BLaER1 (cell line): Measurements from ENCODE around the gene PCED1A.
A peak's percentile ranks its signal among the peaks of the same experiment; 100 is the strongest.
"Not testable (repeated sequence)": the region's sequence is repeated elsewhere in the genome, so short reads cannot be mapped to it uniquely, and the experiment has no call there.

Experiments used
- H3K27ac ChIP-seq: shearing (Covaris generic); formaldehyde crosslinking; 2 replicates; pipeline ENCODE4 v1.8.1; 2022
- H3K27me3 ChIP-seq: shearing (Covaris generic); formaldehyde crosslinking; 2 replicates; pipeline ENCODE4 v1.8.1; 2022
- H3K36me3 ChIP-seq: shearing (Covaris generic); formaldehyde crosslinking; 2 replicates; pipeline ENCODE4 v1.8.1; 2022
- H3K4me1 ChIP-seq: shearing (Covaris generic); formaldehyde crosslinking; 2 replicates; pipeline ENCODE4 v1.8.1; 2022
- H3K4me2 ChIP-seq: shearing (Covaris generic); formaldehyde crosslinking; 2 replicates; pipeline ENCODE4 v1.8.1; 2022
- H3K4me3 ChIP-seq: shearing (Covaris generic); formaldehyde crosslinking; 2 replicates; pipeline ENCODE4 v1.8.1; 2022
- H3K9ac ChIP-seq: shearing (Covaris generic); formaldehyde crosslinking; 2 replicates; pipeline ENCODE4 v1.8.1; 2022
- H3K9me3 ChIP-seq: shearing (Covaris generic); formaldehyde crosslinking; 2 replicates; pipeline ENCODE4 v1.8.1; 2022
- H4K20me1 ChIP-seq: shearing (Covaris generic); formaldehyde crosslinking; 2 replicates; pipeline ENCODE4 v1.8.1; 2022
- Cebpa-rat ChIP-seq: shearing (Covaris generic); IDR thresholded peaks from 2 replicates; pipeline ENCODE4 v1.8.1; 2022

Gene PCED1A

GRCh38 chr20:2833761-2834160 lies 6.7 kb downstream of the PCED1A start:
- no peaks in the 10 kb centered on the region for H3K9me3 ChIP-seq
- no peak for TF ChIP-seq Cebpa-rat

GRCh38 chr20:2831206-2831605 lies 9.2 kb downstream of the PCED1A start:
- H3K4me1 ChIP-seq: peaks cover 14% of the 10 kb centered on the region
- H3K9me3 ChIP-seq, H3K4me2 ChIP-seq: not testable (repeated sequence)

More at GRCh38 chr20:2833761-2834160, 6.7 kb downstream of the PCED1A start:
- Histone ChIP-seq H3K27me3 (no peaks in the 10 kb centered on the region), H3K4me2 (no peak overlapping the region), H3K36me3 (peaks cover 13% of the 10 kb centered on the region; the same call in 1 of the 2 replicates), H4K20me1 (no peaks in the 10 kb centered on the region), H3K27ac (no peak overlapping the region), H3K4me3 (no peak overlapping the region), H3K4me1 (peaks cover 15% of the 10 kb centered on the region), H3K9ac (no peak overlapping the region)

GRCh38 chr20:2829376-2829775 lies 11.1 kb downstream of the PCED1A start:
- Histone ChIP-seq H4K20me1 (no peaks in the 10 kb centered on the region), H3K4me3 (no peak overlapping the region), H3K9ac (no peak overlapping the region), H3K27ac (no peak overlapping the region), H3K36me3 (no peaks in the 10 kb centered on the region), H3K27me3 (no peaks in the 10 kb centered on the region), H3K4me2 (no peak overlapping the region), H3K4me1 (peaks cover 21% of the 10 kb centered on the region), H3K9me3 (0 out of 2 replicates have a peak, but pooled peaks cover 4% of the 10 kb centered on the region)
- no peak for TF ChIP-seq Cebpa-rat

More at GRCh38 chr20:2831206-2831605, 9.2 kb downstream of the PCED1A start:
- H3K36me3 ChIP-seq, H3K27me3 ChIP-seq, H3K4me3 ChIP-seq, H3K27ac ChIP-seq, H4K20me1 ChIP-seq, H3K9ac ChIP-seq: not testable (repeated sequence)

- H4K20me1 ChIP-seq: no peaks in the 10 kb centered on the region
- H3K27ac ChIP-seq: no peak overlapping the region
- TF ChIP-seq Cebpa-rat: no peak
- H3K9ac ChIP-seq: no peak overlapping the region
- H3K4me1 ChIP-seq: peaks cover 29% of the 10 kb centered on the region
- no peaks in the 10 kb centered on the region for H3K36me3 ChIP-seq
- H3K27me3 ChIP-seq: no peaks in the 10 kb centered on the region
- H3K4me3 ChIP-seq: no peak overlapping the region
- peak overlapping the region; percentile 67 for H3K4me2 ChIP-seq
- 0 out of 2 replicates have a peak, but pooled peaks cover 4% of the 10 kb centered on the region for H3K9me3 ChIP-seq
Observed at GRCh38 chr20:2826655-2827054, 13.8 kb downstream of the PCED1A start.

- no peak overlapping the region for H3K4me3 ChIP-seq
- H3K4me2 ChIP-seq: peak overlapping the region; percentile 67
- H3K9me3 ChIP-seq: 0 out of 2 replicates have a peak, but pooled peaks cover 4% of the 10 kb centered on the region
Observed at GRCh38 chr20:2825761-2826160, 14.7 kb downstream of the PCED1A start.

GRCh38 chr20:2822073-2822472 lies 18.4 kb downstream of the PCED1A start:
- Histone ChIP-seq H3K4me2 (peak overlapping the region; percentile 71), H3K9me3 (no peaks in the 10 kb centered on the region), H3K27me3 (no peaks in the 10 kb centered on the region), H4K20me1 (no peaks in the 10 kb centered on the region), H3K27ac (no peak overlapping the region), H3K36me3 (no peaks in the 10 kb centered on the region), H3K4me3 (no peak overlapping the region), H3K4me1 (peaks cover 47% of the 10 kb centered on the region), H3K9ac (no peak overlapping the region)
- TF ChIP-seq Cebpa-rat: no peak

More at GRCh38 chr20:2825761-2826160, 14.7 kb downstream of the PCED1A start:
- Histone ChIP-seq H3K4me1 (peaks cover 36% of the 10 kb centered on the region), H4K20me1 (no peaks in the 10 kb centered on the region), H3K36me3 (no peaks in the 10 kb centered on the region), H3K9ac (no peak overlapping the region), H3K27me3 (no peaks in the 10 kb centered on the region), H3K27ac (no peak overlapping the region)
- no peak for TF ChIP-seq Cebpa-rat

- Histone ChIP-seq H4K20me1 (no peaks in the 10 kb centered on the region), H3K36me3 (no peaks in the 10 kb centered on the region), H3K4me1 (peaks cover 38% of the 10 kb centered on the region), H3K4me2 (peak overlapping the region; percentile 71), H3K9me3 (no peaks in the 10 kb centered on the region), H3K27ac (no peak overlapping the region), H3K9ac (no peak overlapping the region), H3K4me3 (no peak overlapping the region), H3K27me3 (no peaks in the 10 kb centered on the region)
- TF ChIP-seq Cebpa-rat: no peak
Observed at GRCh38 chr20:2820896-2821869, 19.3 kb downstream of the PCED1A start.

- Histone ChIP-seq H3K4me1 (peaks cover 38% of the 10 kb centered on the region), H3K4me3 (no peak overlapping the region), H3K4me2 (no peak overlapping the region), H4K20me1 (no peaks in the 10 kb centered on the region), H3K27ac (no peak overlapping the region), H3K36me3 (no peaks in the 10 kb centered on the region), H3K9me3 (no peaks in the 10 kb centered on the region), H3K27me3 (no peaks in the 10 kb centered on the region), H3K9ac (no peak overlapping the region)
- TF ChIP-seq Cebpa-rat: no peak
Observed at GRCh38 chr20:2820084-2820895, 20.2 kb downstream of the PCED1A start.

- Histone ChIP-seq H3K27me3 (no peaks in the 10 kb centered on the region), H3K9ac (no peak overlapping the region), H3K4me2 (peak overlapping the region; percentile 6; the same call in 1 of the 2 replicates), H3K9me3 (no peaks in the 10 kb centered on the region), H3K27ac (no peak overlapping the region), H3K4me3 (no peak overlapping the region), H3K4me1 (peaks cover 51% of the 10 kb centered on the region), H4K20me1 (no peaks in the 10 kb centered on the region), H3K36me3 (no peaks in the 10 kb centered on the region)
- no peak for TF ChIP-seq Cebpa-rat
Observed at GRCh38 chr20:2817891-2818595, 22.4 kb downstream of the PCED1A start.
